CD4-positive, alpha-beta memory T cell (primary cell): ENCODE results near the gene PRTFDC1. TPM values are rescaled to one million over a fixed set of nuclear protein-coding genes. Genes with fewer than 3 reads are reported as not detected.
"Not testable (repeated sequence)": the region's sequence is repeated elsewhere in the genome, so short reads cannot be mapped to it uniquely, and the experiment has no call there.

Source experiments
- CTCF ChIA-PET: fragments of 350-600 bp; sonication (Branson Sonifier 250); formaldehyde crosslinking; loops from one replicate; lab custom pipeline; 2021; ENCODE audit warnings: inconsistent platforms; ENCODE audit not compliant: partially characterized antibody; lab: Charles Lee
- POLR2A ChIA-PET: fragments of 350-600 bp; sonication (Branson Sonifier 250); formaldehyde crosslinking; loops from one replicate; lab custom pipeline; 2021; ENCODE audit not compliant: partially characterized antibody; lab: Charles Lee
- DNase-seq, 5 donors: peaks; one replicate each; pipeline versions ENCODE4 v3.0.0 to v3.0.0-alpha.2; 2020 to 2022; ENCODE audit warnings: mixed read lengths in 1 of 5
- H3K27ac ChIP-seq: one replicate; pipeline ENCODE4 v1.7.0; 2013; ENCODE audit warnings: low read depth, low read length
- H3K27me3 ChIP-seq: 2 replicates; pipeline ENCODE4 v1.7.0; 2013; ENCODE audit warnings: mild to moderate bottlenecking, low read length, moderate library complexity; ENCODE audit not compliant: insufficient read depth
- H3K36me3 ChIP-seq: 2 replicates; pipeline ENCODE4 v1.7.0; 2013; ENCODE audit warnings: mild to moderate bottlenecking, low read length, moderate library complexity; ENCODE audit not compliant: insufficient read depth
- H3K4me1 ChIP-seq: 2 replicates; pipeline ENCODE4 v1.7.0; 2013; ENCODE audit warnings: mild to moderate bottlenecking, low read length, moderate library complexity; ENCODE audit not compliant: insufficient read depth
- H3K4me3 ChIP-seq, 2 donors: one replicate each; pipeline ENCODE4 v1.7.0; 2013; ENCODE audit warnings: low read length in 2 of 2, mild to moderate bottlenecking in 1 of 2
- H3K9me3 ChIP-seq, 2 donors: one replicate each; pipeline ENCODE4 v1.7.0; 2013; ENCODE audit warnings: low read length in 2 of 2, control low read depth in 1 of 2; ENCODE audit not compliant: control insufficient read depth in 1 of 2
- H3K27ac Mint-ChIP-seq, 7 donors: one replicate each; pipeline ENCODE4 v1.8.0; 2020 to 2021; ENCODE audit warnings: mixed read lengths in 7 of 7, mild to moderate bottlenecking in 6 of 7, inconsistent platforms in 3 of 7, moderate library complexity in 3 of 7
- H3K27me3 Mint-ChIP-seq, 2 donors: one replicate each; pipeline ENCODE4 v1.8.0; 2020 to 2021; ENCODE audit warnings: mixed read lengths in 2 of 2
- H3K36me3 Mint-ChIP-seq, 2 donors: one replicate each; pipeline ENCODE4 v1.8.0; 2020 to 2021; ENCODE audit warnings: mixed read lengths in 2 of 2, inconsistent platforms in 1 of 2, mild to moderate bottlenecking in 1 of 2
- H3K4me1 Mint-ChIP-seq, 4 donors: one replicate each; pipeline ENCODE4 v1.8.0; 2020 to 2021; ENCODE audit warnings: mixed read lengths in 4 of 4, mild to moderate bottlenecking in 1 of 4
- H3K4me3 Mint-ChIP-seq, 8 donors: one replicate each; pipeline ENCODE4 v1.8.0; 2020 to 2021; ENCODE audit warnings: mixed read lengths in 8 of 8, mild to moderate bottlenecking in 7 of 8, moderate library complexity in 6 of 8, inconsistent platforms in 3 of 8
- H3K9me3 Mint-ChIP-seq, 8 donors: one replicate each; pipeline ENCODE4 v1.8.0; 2020 to 2021; ENCODE audit warnings: mixed read lengths in 8 of 8, mild to moderate bottlenecking in 5 of 8, inconsistent platforms in 3 of 8, moderate library complexity in 1 of 8
- intact Hi-C: fragments of 100-400 bp; cut with micrococcal nuclease; formaldehyde crosslinking; loops from one replicate; pipeline ENCODE4 v1.15.1; 2023
- polyA plus RNA-seq, 2 donors: library from polyadenylated mRNA; unstranded; fragments of 300-500 nt; fragmentation: Illumina TruSeq; gene quantifications; one replicate each; pipeline ENCODE4 v1.2.3, GENCODE V29; 2021
- total RNA-seq, 2 experiments: library from RNA; stranded (reverse); gene quantifications; one replicate each; pipeline ENCODE4 v1.2.3, GENCODE V29; 2021

PRTFDC1 gene
- total and polyA plus RNA-seq, 4 experiments from 2014 or later, result 0.21 to 0.97 (median 0.31) TPM

GRCh38 chr10:24847112-24848070 is 105.0 kb downstream of the PRTFDC1 start:
- ChIA-PET CTCF (no interaction called here), POLR2A (no interaction called here)
- Histone ChIP-seq H3K4me1 (no peaks in the 10 kb centered on the region), H3K9me3 (no peaks in the 10 kb centered on the region), H3K27me3 (no peaks in the 10 kb centered on the region), H3K36me3 (no peaks in the 10 kb centered on the region), H3K27ac (no peak overlapping the region), H3K4me3 (no peak overlapping the region)
- peaks cover 6 to 8% (median 6%) of the 10 kb centered on the region in 4 donors for H3K4me1 Mint-ChIP-seq
- H3K36me3 Mint-ChIP-seq, result no peaks in the 10 kb centered on the region
- no peak overlapping the region for H3K4me3 Mint-ChIP-seq
- H3K9me3 Mint-ChIP-seq, result peaks cover 0 to 2% (median 0%) of the 10 kb centered on the region in 8 donors
- intact Hi-C loops, result no loop called here
- H3K27ac Mint-ChIP-seq, result no peak overlapping the region
- peaks cover 0 to 2% of the 10 kb centered on the region in 2 donors for H3K27me3 Mint-ChIP-seq
- no peak for DNase-seq

GRCh38 chr10:24844742-24845141 is 107.7 kb downstream of the PRTFDC1 start:
- H3K27ac ChIP-seq, result no peak overlapping the region

GRCh38 chr10:24843256-24843655 is 109.2 kb downstream of the PRTFDC1 start:
- POLR2A ChIA-PET, result interaction anchor here (1.1 kb wide), 1 partner anchor 48 kb away, joined by 3 read pairs; no protein-coding TSS in a partner anchor
- peaks cover 0 to 2% of the 10 kb centered on the region in 2 donors for H3K27me3 Mint-ChIP-seq

More at GRCh38 chr10:24844742-24845141, 107.7 kb downstream of the PRTFDC1 start:
- Mint-ChIP-seq H3K9me3 (peaks cover 0 to 2% (median 0%) of the 10 kb centered on the region in 8 donors), H3K27ac (no peak overlapping the region), H3K4me3 (no peak overlapping the region), H3K27me3 (peaks cover 0 to 2% of the 10 kb centered on the region in 2 donors), H3K36me3 (no peaks in the 10 kb centered on the region), H3K4me1 (no peaks in the 10 kb centered on the region)
- POLR2A ChIA-PET, result no interaction called here
- no peaks in the 10 kb centered on the region for H3K4me1 ChIP-seq
- CTCF ChIA-PET, result interaction anchor here (0.8 to 1.3 kb wide), 3 partner anchors 9 to 157 kb away, joined by 3 to 5 read pairs (median 4); no protein-coding TSS in a partner anchor
- no peak overlapping the region for H3K4me3 ChIP-seq
- intact Hi-C loops, result no loop called here
- no peaks in the 10 kb centered on the region for H3K9me3 ChIP-seq
- H3K36me3 ChIP-seq, result no peaks in the 10 kb centered on the region
- H3K27me3 ChIP-seq, result no peaks in the 10 kb centered on the region
- no peak for DNase-seq

GRCh38 chr10:24842856-24843255 is 109.5 kb downstream of the PRTFDC1 start:
- H3K27me3 Mint-ChIP-seq, result peaks cover 0 to 2% of the 10 kb centered on the region in 2 donors
- CTCF ChIA-PET, result no interaction called here
- no peak overlapping the region for H3K4me3 Mint-ChIP-seq
- no peak overlapping the region for H3K27ac ChIP-seq
- H3K9me3 Mint-ChIP-seq, result peaks cover 0 to 4% (median 0%) of the 10 kb centered on the region in 8 donors
- H3K36me3 ChIP-seq, result no peaks in the 10 kb centered on the region
- no peak overlapping the region for H3K27ac Mint-ChIP-seq
- POLR2A ChIA-PET, result interaction anchor here (1.1 kb wide), 1 partner anchor 47 kb away, joined by 3 read pairs; no protein-coding TSS in a partner anchor
- no peak overlapping the region for H3K4me3 ChIP-seq
- no peaks in the 10 kb centered on the region for H3K4me1 Mint-ChIP-seq
- H3K36me3 Mint-ChIP-seq, result no peaks in the 10 kb centered on the region
- no peaks in the 10 kb centered on the region for H3K4me1 ChIP-seq
- intact Hi-C loops, result no loop called here
- H3K27me3 ChIP-seq, result no peaks in the 10 kb centered on the region
- DNase-seq, result no peak
- no peaks in the 10 kb centered on the region for H3K9me3 ChIP-seq

More at GRCh38 chr10:24843256-24843655, 109.2 kb downstream of the PRTFDC1 start:
- no peak for DNase-seq
- Mint-ChIP-seq H3K36me3 (no peaks in the 10 kb centered on the region), H3K9me3 (peaks cover 0 to 2% (median 0%) of the 10 kb centered on the region in 8 donors), H3K27ac (no peak overlapping the region), H3K4me3 (no peak overlapping the region), H3K4me1 (no peaks in the 10 kb centered on the region)
- no peak overlapping the region for H3K4me3 ChIP-seq
- no peaks in the 10 kb centered on the region for H3K36me3 ChIP-seq
- H3K27me3 ChIP-seq, result no peaks in the 10 kb centered on the region
- H3K27ac ChIP-seq, result no peak overlapping the region
- no peaks in the 10 kb centered on the region for H3K9me3 ChIP-seq
- H3K4me1 ChIP-seq, result no peaks in the 10 kb centered on the region
- CTCF ChIA-PET, result no interaction called here
- intact Hi-C loops, result no loop called here

GRCh38 chr10:24841530-24841929 is 110.9 kb downstream of the PRTFDC1 start:
- H3K36me3 Mint-ChIP-seq, result no peaks in the 10 kb centered on the region
- H3K27ac Mint-ChIP-seq, result no peak overlapping the region
- H3K27ac ChIP-seq, result no peak overlapping the region
- ChIA-PET POLR2A (no interaction called here), CTCF (no interaction called here)
- H3K9me3 ChIP-seq, result no peaks in the 10 kb centered on the region
- H3K4me3 Mint-ChIP-seq, result no peak overlapping the region
- intact Hi-C loops, result no loop called here
- no peak overlapping the region for H3K4me3 ChIP-seq
- peaks cover 0 to 2% of the 10 kb centered on the region in 2 donors for H3K27me3 Mint-ChIP-seq
- H3K36me3 ChIP-seq, result no peaks in the 10 kb centered on the region
- no peak for DNase-seq
- H3K27me3 ChIP-seq, result no peaks in the 10 kb centered on the region
- H3K4me1 Mint-ChIP-seq, result no peaks in the 10 kb centered on the region
- H3K4me1 ChIP-seq, result no peaks in the 10 kb centered on the region
- H3K9me3 Mint-ChIP-seq, result peaks cover 0 to 12% (median 9%) of the 10 kb centered on the region in 8 donors

GRCh38 chr10:24840784-24841183 is 111.6 kb downstream of the PRTFDC1 start:
- H3K9me3 ChIP-seq, result no peaks in the 10 kb centered on the region
- H3K4me3 ChIP-seq, result no peak overlapping the region
- H3K36me3 Mint-ChIP-seq, result no peaks in the 10 kb centered on the region
- H3K4me3 Mint-ChIP-seq, result no peak overlapping the region
- no peak overlapping the region for H3K27ac Mint-ChIP-seq
- peaks cover 0 to 12% (median 9%) of the 10 kb centered on the region in 8 donors for H3K9me3 Mint-ChIP-seq
- H3K27ac ChIP-seq, result no peak overlapping the region
- DNase-seq, result no peak
- POLR2A ChIA-PET, result no interaction called here
- intact Hi-C loops, result no loop called here
- CTCF ChIA-PET, result no interaction called here
- H3K4me1 Mint-ChIP-seq, result no peaks in the 10 kb centered on the region
- H3K27me3 Mint-ChIP-seq, result no peaks in the 10 kb centered on the region
- H3K27me3 ChIP-seq, result no peaks in the 10 kb centered on the region
- no peaks in the 10 kb centered on the region for H3K4me1 ChIP-seq
- no peaks in the 10 kb centered on the region for H3K36me3 ChIP-seq

- H3K36me3 Mint-ChIP-seq, H3K4me3 Mint-ChIP-seq, POLR2A ChIA-PET, H3K27me3 ChIP-seq, DNase-seq, CTCF ChIA-PET, H3K36me3 ChIP-seq, H3K9me3 ChIP-seq, H3K4me1 Mint-ChIP-seq, H3K4me3 ChIP-seq, H3K27ac ChIP-seq, H3K27me3 Mint-ChIP-seq, H3K4me1 ChIP-seq, H3K27ac Mint-ChIP-seq, intact Hi-C loops: not testable (repeated sequence)
- peaks cover 0 to 12% (median 9%) of the 10 kb centered on the region in 8 donors for H3K9me3 Mint-ChIP-seq
Observed at GRCh38 chr10:24837781-24838180, 114.6 kb downstream of the PRTFDC1 start.
